ENCODE results near the gene KCNC4. TPM values are rescaled to one million over a fixed set of nuclear protein-coding genes. Genes with fewer than 3 reads are reported as not detected.

The KCNC4 gene
- total and polyA plus RNA-seq, 2 of the 4 experiments (the other 2 are of a cell fraction), result 0.18 to 2.3 TPM

- Histone ChIP-seq H3K9me3 (ENCODE audit: control insufficient read depth, insufficient read depth, low read length) (peaks cover 2% of the 10 kb centered on the region; the same call in 1 of the 2 replicates), H2AFZ (replicated peaks; ENCODE audit: low read length, poor library complexity) (no peak overlapping the region), H2BK20ac (ENCODE audit: low read depth, low read length) (no peak overlapping the region), H3K9me1 (ENCODE audit: insufficient read depth, low read length) (no peaks in the 10 kb centered on the region), H3K4me2 (ENCODE audit: low read depth, low read length) (no peak overlapping the region), H3K27ac (ENCODE audit: insufficient read depth, low read length) (no peak overlapping the region), H2AK9ac (replicated peaks; ENCODE audit: low read depth, low read length, poor library complexity) (no peak overlapping the region), H2BK5ac (ENCODE audit: low read depth, low read length, poor library complexity, severe bottlenecking) (no peak overlapping the region), H3K56ac (ENCODE audit: extremely low read depth, insufficient read depth, low read length) (no peak overlapping the region), H4K91ac (ENCODE audit: insufficient read depth, low read depth, low read length) (no peak overlapping the region), H2AK5ac (ENCODE audit: low read depth, low read length) (no peak overlapping the region), H3K4ac (ENCODE audit: low read depth, low read length) (no peak overlapping the region), H2BK15ac (ENCODE audit: low read depth, low read length) (no peak overlapping the region), H3K23ac (ENCODE audit: low read depth, low read length) (no peak overlapping the region), H3K14ac (replicated peaks; ENCODE audit: low read depth, low read length) (no peak overlapping the region), H4K8ac (ENCODE audit: low read depth in 2 of 2, low read length in 2 of 2) (no peak overlapping the region), H2BK120ac (ENCODE audit: low read depth, low read length) (no peak overlapping the region), H4K20me1 (ENCODE audit: insufficient read depth, low read length) (no peaks in the 10 kb centered on the region), H3K79me1 (ENCODE audit: low read depth in 1 of 2, low read length in 2 of 2) (no peaks in the 10 kb centered on the region), H3K4me1 (ENCODE audit: control insufficient read depth, insufficient read depth, low read length) (peaks cover 7% of the 10 kb centered on the region), H3K18ac (ENCODE audit: low read depth, low read length) (no peak overlapping the region), H3K27me3 (ENCODE audit: control insufficient read depth, insufficient read depth, low read length) (peaks cover 14% of the 10 kb centered on the region; the same call in 1 of the 2 replicates), H3K9ac (ENCODE audit: low read depth, low read length) (no peak overlapping the region), H3K36me3 (ENCODE audit: control insufficient read depth, insufficient read depth, low read length) (no peaks in the 10 kb centered on the region), H3K4me3 (ENCODE audit: insufficient read depth, low read depth, low read length) (no peak overlapping the region), H4K5ac (ENCODE audit: low read depth, low read length) (no peak overlapping the region)
- TF ChIP-seq RCOR1 (IDR thresholded peaks at IDR 0.05; ENCODE audit: insufficient replicate concordance, low read length) (no peak), BHLHE40 (IDR thresholded peaks at IDR 0.05; ENCODE audit: low read depth, low read length) (no peak), MAZ (IDR thresholded peaks at IDR 0.05; ENCODE audit: borderline replicate concordance, low read depth, low read length) (no peak), MAFK (IDR thresholded peaks at IDR 0.05; ENCODE audit: low read depth, low read length) (no peak), POLR2A (IDR thresholded peaks at IDR 0.05; ENCODE audit: low read depth, low read length) (no peak), NFE2L2 (IDR thresholded peaks at IDR 0.05; ENCODE audit: low read depth, low read length) (no peak), CEBPB (IDR thresholded peaks at IDR 0.05; ENCODE audit: low read depth, low read length) (no peak), SMC3 (IDR thresholded peaks at IDR 0.05; ENCODE audit: low read depth, low read length) (no peak), MXI1 (IDR thresholded peaks at IDR 0.05; ENCODE audit: borderline replicate concordance, low read depth, low read length) (no peak), FOS (IDR thresholded peaks at IDR 0.05; ENCODE audit: low read depth, low read length) (no peak), RAD21 (IDR thresholded peaks at IDR 0.05; ENCODE audit: low read length) (no peak), CHD1 (IDR thresholded peaks at IDR 0.05; ENCODE audit: low read depth, low read length) (no peak), USF2 (IDR thresholded peaks at IDR 0.05; ENCODE audit: low read depth, low read length) (no peak), ELK1 (IDR thresholded peaks at IDR 0.05; ENCODE audit: borderline replicate concordance, low read depth, low read length) (no peak), RFX5 (IDR thresholded peaks at IDR 0.05; ENCODE audit: low read depth, low read length) (no peak), CTCF (conservative IDR thresholded peaks at IDR 0.05; ENCODE audit: low read depth, low read length) (no peak)
- in situ Hi-C loops (cut with MboI; ENCODE audit: low sequenced_read_pairs) (no loop called here), dilution Hi-C loops (cut with HindIII; ENCODE audit: low sequenced_read_pairs, unreplicated experiment) (no loop called here), intact Hi-C loops (cut with micrococcal nuclease) (no loop called here)
- POLR2A ChIA-PET (ENCODE audit: unreplicated experiment), result no interaction called here
- no peak for ATAC-seq (ENCODE audit: low read depth)
- DNase-seq, result no peak
- CTCF ChIA-PET, result no interaction called here
- BruUV-seq (replicated peaks), result no TSS peak
- 41% methylated on average over 8 of the region's 9 CpGs; no CpG with 5 or more reads in 1 of the 2 experiments for WGBS, 2 experiments (ENCODE audit: extremely low coverage in 2 of 2, insufficient read length in 1 of 2)
Measured at GRCh38 chr1:110176299-110176956, 33.7 kb upstream of the KCNC4 start.
